Stimulated activated CD4-positive, alpha-beta T cell treated with anti-CD3 and anti-CD28 coated beads, Interleukin-1b, Interleukin-23, amount 100 ng/mL, for 4 hours (primary cell): ENCODE measurements around the gene KIF1A.

Source experiments
- DNase-seq, 2 donors: peaks; one replicate each; pipeline ENCODE4 v3.0.0-alpha.2; 2020; ENCODE audit warnings: low read depth in 2 of 2

KIF1A gene

DNA sequence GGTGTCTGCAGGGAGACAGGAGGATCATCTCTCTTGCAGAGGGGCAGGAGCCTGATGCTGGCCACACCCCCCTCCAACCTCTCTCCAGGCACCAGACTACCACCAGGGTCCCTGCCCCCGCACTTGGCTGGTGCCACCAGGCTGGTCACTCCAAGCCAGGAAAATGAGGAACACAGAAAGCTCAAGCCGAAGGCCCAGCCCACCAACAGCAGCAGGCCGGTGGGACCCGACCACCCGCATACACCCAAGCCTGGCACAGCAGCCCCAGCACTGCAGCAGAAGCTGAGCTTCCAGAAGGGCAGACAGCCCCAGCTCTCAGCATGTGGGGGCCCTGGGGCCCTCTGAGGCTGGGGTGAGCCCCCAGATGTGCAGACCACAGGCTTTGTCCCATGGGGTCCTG is 52.7 kb downstream of the KIF1A start:
- DNase-seq: no peak

- DNase-seq: no peak
Measured at GRCh38 chr2:240766072-240766471, 53.9 kb downstream of the KIF1A start.

DNA sequence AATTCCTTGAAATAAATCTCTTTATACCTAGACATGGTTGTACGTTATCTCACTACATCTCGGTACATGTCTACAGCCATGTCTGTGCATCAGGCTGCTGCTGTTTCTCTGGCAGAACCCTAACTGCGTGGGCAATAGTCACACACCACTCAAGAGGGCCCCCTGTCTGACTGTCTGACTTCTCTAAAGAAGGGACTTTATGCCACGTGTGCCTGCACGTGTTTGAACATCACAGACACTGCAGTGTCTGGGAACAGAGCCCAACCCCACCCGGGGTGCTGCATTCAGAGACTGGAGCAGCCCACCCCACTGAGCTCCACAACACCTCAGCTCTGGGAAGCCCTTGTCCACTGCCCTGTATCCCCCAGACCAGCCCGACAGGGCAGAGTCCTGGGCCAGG is 55.0 kb downstream of the KIF1A start:
- no peak for DNase-seq

GRCh38 chr2:240764605-240765004 is 55.4 kb downstream of the KIF1A start:
- DNase-seq: no peak

DNA sequence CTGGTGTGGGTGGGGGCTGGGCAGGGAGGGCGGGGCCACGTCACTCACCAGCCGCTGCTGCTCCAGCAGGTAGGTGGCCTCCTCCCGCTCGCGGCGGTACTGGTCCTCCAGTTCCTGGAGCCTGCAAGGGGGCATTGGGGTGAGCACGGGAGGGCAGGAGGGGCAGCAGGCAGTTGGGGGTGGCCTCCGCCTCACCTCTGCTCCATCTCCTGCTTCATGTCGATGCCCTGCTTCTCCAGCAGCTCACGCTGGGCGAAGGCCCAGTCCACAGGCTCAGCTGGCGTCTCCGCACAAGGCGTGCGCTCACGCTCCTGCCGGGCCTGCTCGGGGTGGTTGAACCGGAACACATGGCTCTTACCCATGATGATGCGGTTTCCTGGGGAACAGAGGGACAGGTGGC is 57.0 kb downstream of the KIF1A start:
- no peak for DNase-seq

GRCh38 chr2:240762249-240762648 is 57.8 kb downstream of the KIF1A start:
- no peak for DNase-seq

GRCh38 chr2:240760576-240761246 is 59.3 kb downstream of the KIF1A start:
- DNase-seq: no peak

DNA sequence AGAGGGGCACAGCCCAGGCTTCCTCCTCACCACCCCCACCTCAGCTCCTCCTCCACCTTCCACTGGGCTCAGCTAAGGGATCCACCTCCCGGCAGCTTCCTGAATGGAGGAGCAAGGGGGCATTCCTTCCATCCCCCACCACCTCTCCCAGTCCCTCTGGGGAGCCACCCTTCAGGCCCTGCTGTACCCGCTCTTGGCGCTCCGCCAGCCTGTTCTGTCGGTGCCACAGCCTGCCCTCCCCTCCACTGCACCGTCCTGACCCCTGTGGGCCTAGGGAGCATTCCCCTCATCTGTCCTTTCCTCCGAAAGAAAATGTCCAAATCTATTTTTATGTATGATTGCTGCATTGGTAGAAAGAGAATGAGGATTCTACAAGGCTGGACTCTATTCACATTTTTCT is 59.9 kb downstream of the KIF1A start:
- no peak for DNase-seq

GRCh38 chr2:240759459-240759858 is 60.6 kb downstream of the KIF1A start:
- no peak for DNase-seq

DNA sequence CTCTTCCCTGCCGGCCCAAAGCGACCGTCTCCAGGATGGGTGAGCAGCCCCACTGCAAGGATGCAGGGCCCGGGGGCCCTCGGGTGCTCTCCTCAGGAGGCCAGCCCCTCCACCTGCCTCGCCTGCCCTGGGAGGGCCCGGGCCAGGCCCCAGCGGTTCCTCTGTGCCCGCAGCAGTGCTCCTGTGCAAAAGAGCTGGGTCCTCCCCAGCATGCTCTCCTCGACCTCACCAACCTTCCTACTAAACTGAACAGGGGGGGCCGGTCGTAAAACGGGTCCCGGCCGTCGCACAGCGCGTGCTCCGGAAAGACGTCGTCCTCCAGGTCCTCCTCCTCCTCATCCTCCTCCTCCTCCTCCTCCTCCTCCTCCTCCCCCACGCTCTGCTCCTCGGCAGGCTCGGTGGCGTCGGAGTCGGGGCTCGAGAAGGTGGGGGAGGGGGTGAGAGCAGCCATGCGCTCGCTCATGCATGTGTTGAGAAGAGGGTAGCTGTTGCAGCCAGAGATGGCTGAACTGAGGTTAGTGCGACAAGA is 62.9 kb downstream of the KIF1A start:
- DNase-seq: no peak

DNA sequence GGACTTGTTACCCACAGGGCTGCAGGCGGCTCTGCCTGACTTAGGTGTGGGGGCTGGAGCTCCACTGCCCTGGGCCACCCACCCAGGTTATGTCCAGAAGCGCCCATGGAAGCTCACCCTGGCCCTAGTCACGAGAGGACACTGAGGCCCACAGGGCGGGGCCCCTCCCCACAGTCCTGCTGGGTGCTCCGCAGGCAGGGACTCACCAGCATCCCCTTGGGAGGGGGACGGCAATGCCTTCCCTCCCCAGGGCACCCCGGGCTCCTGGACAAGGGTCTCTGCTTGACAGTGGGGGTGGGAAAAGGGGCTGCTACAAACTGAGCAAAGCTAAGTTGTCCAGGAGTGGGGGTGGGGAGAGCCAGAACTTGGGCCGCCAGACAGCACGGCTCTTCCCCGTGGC is 67.8 kb downstream of the KIF1A start:
- DNase-seq: no peak

- no peak for DNase-seq
Measured at GRCh38 chr2:240750409-240750808, 69.6 kb downstream of the KIF1A start.

DNA sequence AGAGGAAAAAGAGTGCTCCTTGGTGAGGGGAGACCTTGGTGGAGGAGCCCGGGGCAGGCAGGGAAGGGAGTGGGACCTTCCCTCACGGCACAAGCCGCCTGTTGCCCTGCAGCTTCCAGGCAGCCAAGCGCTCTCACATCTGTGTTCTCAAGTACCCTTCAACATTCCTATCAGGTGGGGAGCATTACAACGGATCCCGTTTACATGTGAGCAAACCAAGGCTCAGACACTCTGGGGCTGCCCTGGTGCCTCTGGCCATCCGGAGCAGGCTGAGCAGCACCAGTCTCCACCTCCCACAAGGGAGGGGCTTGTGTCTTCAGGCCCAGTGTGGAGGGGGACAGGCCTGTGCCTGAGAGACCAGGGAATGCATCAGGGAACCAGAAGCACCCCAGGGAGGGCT is 70.5 kb downstream of the KIF1A start:
- no peak for DNase-seq

DNA sequence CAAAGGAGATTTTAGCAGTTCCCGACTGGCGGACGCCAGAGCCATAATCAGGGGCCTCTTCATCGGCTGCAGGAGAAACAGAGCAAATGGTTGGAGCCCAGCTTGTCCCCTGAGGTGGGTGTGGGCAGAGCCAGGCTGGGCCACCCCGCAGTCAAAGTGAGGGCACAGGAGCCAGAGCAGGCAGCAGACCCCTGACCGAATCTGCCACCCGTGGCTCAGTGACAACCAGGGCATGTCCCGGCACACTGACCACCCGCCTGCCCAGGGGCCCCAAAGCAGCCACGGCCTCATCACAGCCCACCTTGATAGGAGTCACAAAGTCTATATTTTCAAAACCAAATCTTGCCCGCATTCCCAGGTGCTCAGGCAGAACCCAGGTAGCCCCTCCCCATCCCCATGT is 72.8 kb downstream of the KIF1A start:
- DNase-seq: no peak

DNA sequence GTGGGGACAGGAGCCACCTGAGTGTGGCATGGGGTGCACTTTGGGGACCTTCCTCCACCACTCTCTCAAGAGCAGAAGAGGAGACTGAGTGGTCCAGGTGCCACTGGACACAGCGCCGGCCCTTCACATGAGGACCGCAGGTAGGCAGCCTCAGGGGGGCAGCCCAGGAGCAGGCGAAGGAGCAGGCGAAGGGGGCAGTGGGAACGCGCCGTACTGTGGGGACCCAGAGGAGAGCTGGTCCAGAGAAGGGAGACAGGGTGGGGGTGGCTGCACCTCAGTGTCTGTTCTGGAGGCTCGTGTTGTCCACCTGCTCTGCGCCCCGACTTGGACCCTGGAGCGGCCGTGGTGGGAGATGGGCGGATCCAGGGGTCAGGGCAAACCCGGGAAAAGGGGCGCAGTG is 73.3 kb downstream of the KIF1A start:
- no peak for DNase-seq

DNA sequence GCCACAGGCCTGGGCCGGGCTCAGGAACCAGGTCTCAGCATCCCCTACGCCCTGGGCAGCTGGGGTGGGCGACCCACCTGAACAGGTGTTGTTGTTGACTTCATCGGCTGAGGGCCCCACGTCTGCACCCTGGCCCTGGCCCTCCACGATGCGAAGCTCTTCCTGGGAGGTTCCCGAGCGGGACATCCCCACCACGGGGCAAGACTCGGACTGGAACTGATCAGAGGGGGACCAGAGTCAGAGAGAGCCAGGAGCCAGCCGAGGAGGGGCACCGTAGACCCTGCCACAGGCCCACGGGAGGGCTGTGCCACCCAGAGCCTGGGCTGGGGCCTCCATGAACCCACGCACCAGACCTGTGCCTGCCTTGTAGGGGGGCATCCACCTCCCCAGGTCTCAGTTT is 74.1 kb downstream of the KIF1A start:
- no peak for DNase-seq

DNA sequence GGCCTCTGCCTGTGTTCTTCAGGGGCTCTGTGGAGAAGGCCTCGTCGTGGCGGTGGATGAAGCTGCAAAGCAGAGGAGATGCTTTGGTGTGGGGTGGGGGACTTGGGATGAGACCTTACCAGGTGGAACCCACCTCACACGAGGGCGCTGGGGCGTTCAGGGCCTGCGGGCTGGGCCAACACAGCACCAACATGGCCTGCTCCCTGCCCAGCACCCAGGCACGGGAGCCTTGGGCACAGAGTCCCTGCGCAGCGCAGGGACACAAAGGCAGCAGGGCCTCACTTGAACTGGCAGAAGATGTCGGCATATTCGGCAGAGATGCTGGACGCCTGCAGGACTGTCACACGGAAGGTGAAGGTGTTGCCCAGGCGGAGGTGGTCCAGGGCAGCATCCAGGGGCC is 74.6 kb downstream of the KIF1A start:
- DNase-seq: no peak

GRCh38 chr2:240742602-240743095 is 77.4 kb downstream of the KIF1A start:
- DNase-seq: no peak

- DNase-seq: no peak
Measured at GRCh38 chr2:240741091-240741490, 78.9 kb downstream of the KIF1A start.

DNA sequence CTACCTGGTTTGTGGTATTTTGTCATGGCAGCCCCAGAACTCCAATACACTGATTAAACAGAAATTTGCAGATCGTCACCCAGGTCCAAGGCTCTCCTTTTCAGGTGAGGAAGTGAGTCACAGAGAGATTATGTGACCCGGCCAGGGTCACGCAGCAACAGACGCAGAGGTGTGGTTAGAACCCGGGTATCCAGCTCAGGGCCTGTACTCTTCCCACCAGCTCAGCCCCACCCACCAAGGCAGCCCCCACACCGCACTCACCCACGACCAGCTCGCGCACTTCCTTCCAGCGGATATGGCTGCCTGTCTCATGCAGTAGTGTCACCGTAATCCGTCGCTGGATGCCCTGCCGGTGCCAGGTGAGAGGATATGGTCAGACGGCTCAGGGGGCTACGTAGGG is 80.2 kb downstream of the KIF1A start:
- peak in 1 of 2 donors; percentile 22 for DNase-seq

DNA sequence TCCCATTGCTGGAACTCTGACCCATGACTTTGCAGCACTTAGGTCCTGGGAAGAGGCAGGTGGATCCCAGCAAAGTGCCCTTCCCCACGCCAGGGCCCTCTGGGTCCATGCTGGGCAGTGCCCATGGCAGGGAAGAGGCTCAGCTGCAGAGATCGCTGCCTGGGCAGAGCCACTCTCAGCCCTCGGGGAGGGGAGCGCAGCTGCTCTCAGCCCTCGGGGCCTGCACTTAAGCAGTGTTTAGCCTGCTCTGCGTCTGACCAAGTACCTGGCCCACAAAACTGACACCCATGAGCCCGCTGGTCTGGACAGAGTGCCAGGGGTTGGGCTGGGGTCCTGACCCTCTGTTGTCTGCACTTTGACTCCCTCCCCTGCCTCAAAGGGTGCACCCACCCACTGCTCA is 82.1 kb downstream of the KIF1A start:
- DNase-seq: no peak

DNA sequence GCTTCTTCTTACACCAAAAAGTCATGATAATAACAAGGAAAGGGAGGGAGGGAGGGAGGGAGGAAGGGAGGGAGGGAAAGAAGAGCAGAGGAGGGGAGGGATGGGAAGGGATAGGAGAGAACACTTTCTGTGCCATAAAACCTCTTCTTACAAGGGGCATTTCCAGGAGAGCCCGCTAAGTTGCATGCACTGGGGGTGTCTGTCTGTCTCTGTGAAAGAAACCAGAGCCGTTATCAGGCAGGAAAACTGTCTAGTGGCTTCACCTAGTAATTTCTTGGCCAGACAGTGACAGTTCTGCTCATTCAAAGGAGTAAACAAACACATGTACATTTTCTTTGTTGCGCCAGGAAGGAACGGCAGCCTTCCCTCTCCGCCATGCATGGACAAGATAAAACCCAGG is 82.5 kb downstream of the KIF1A start:
- DNase-seq: no peak

DNA sequence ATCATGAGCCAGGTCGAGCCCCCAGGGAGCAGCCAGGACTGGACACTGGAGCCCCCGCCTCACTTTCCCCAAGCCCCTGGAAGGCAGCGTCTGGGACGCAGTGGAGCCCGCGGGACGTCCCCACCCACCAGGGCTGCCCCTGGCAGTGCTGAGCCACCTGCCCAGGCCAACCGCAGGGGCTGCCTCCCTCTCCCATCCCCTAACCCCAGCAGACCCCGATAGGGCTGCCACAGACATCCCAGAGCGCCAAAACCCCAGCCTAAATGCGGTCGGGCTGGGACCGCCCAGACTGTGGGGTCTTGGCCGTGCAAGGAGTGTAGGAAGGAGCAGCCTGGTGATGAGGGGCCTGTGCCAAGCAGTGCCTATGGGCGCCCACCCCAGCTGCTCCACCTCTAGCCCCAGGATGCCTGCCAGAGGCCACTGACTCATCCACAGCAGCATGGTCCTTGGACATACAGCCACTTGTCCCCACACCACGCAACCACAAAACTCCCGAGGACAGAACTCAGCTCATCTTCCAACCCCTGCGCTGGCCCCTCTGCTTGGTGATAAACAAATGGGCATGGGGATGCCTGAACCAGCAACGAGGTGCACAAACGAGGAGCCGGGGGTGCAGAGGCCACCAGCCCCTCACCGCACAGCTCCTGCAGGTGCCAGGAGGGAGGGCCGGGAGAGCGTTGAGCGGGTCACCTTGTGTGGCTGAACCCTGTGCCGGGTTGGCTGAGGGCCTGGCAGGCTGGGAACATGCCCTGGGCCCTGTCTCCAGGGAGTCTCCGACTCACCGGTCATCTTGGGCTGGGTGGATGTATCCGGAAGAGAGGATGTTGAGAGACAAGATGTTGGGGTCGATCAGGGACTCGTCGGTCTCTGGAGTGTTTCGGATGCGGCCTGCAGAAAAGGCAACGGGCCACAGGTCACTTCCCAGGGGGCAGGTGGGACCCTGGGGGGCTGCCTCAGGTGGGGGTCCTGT is 83.5 kb downstream of the KIF1A start:
- DNase-seq: no peak
